ENCODE measurements around the gene UBL5. TPM values are rescaled to one million over a fixed set of nuclear protein-coding genes. Genes with fewer than 3 reads are reported as not detected.
"Not testable (repeated sequence)": the region's sequence is repeated elsewhere in the genome, so short reads cannot be mapped to it uniquely, and the experiment has no call there.

UBL5 gene
- total RNA-seq, 1 experiment from 2014 or later: 345 TPM

GRCh38 chr19:9785367-9786331 lies 42.1 kb upstream of the UBL5 start:
- DNase-seq: peak; percentile 98
- no peaks in the 10 kb centered on the region for H3K9me3 Mint-ChIP-seq (ENCODE audit: unreplicated experiment)
- peaks cover 22% of the 10 kb centered on the region for H3K4me1 Mint-ChIP-seq (ENCODE audit: low read depth, unreplicated experiment)
- no peak for TF ChIP-seq CTCF (IDR thresholded peaks at IDR 0.05; ENCODE audit: insufficient read depth in 1 of 2, low read depth in 1 of 2, low read length in 1 of 2, severe bottlenecking in 1 of 2, unreplicated experiment in 1 of 2)
- peak overlapping the region; percentile 100 for H3K27ac Mint-ChIP-seq (ENCODE audit: unreplicated experiment)
- H3K4me3 Mint-ChIP-seq (ENCODE audit: unreplicated experiment): peak overlapping the region; percentile 90
- no peaks in the 10 kb centered on the region for H3K27me3 Mint-ChIP-seq (ENCODE audit: insufficient read depth, unreplicated experiment)
- no peaks in the 10 kb centered on the region for H3K9me3 ChIP-seq
- H3K27me3 ChIP-seq (replicated peaks; ENCODE audit: control insufficient read depth, insufficient read depth, low read length): no peaks in the 10 kb centered on the region
- H3K4me3 ChIP-seq (ENCODE audit: low read depth, low read length): peak overlapping the region; percentile 49
- H3K4me1 ChIP-seq: peaks cover 24% of the 10 kb centered on the region
- intact Hi-C loops (cut with micrococcal nuclease; ENCODE audit: unreplicated experiment): loop anchor here (1.0 to 2.0 kb wide), 3 partner anchors 17 to 111 kb away; partner anchors contain the start of genes FBXL12, ZNF562 and ZNF846
- H3K36me3 ChIP-seq (ENCODE audit: control insufficient read depth, insufficient read depth, low read length): no peaks in the 10 kb centered on the region; the same call in 1 of the 2 replicates
- ChIA-PET CTCF (no interaction called here), POLR2A (no interaction called here)
- BruUV-seq (replicated peaks): TSS peak; percentile 68
- peaks cover 23% of the 10 kb centered on the region for H3K36me3 Mint-ChIP-seq (ENCODE audit: insufficient read depth, unreplicated experiment)

- Mint-ChIP-seq H3K27ac (ENCODE audit: unreplicated experiment) (peak overlapping the region; percentile 100), H3K27me3 (ENCODE audit: insufficient read depth, unreplicated experiment) (no peaks in the 10 kb centered on the region), H3K4me3 (ENCODE audit: unreplicated experiment) (peak overlapping the region; percentile 90), H3K9me3 (ENCODE audit: unreplicated experiment) (no peaks in the 10 kb centered on the region), H3K36me3 (ENCODE audit: insufficient read depth, unreplicated experiment) (peaks cover 23% of the 10 kb centered on the region), H3K4me1 (ENCODE audit: low read depth, unreplicated experiment) (peaks cover 22% of the 10 kb centered on the region)
- H3K4me1 ChIP-seq: peaks cover 24% of the 10 kb centered on the region
- POLR2A ChIA-PET: no interaction called here
- no peak for TF ChIP-seq CTCF (IDR thresholded peaks at IDR 0.05; ENCODE audit: insufficient read depth in 1 of 2, low read depth in 1 of 2, low read length in 1 of 2, severe bottlenecking in 1 of 2, unreplicated experiment in 1 of 2)
- intact Hi-C loops (cut with micrococcal nuclease; ENCODE audit: unreplicated experiment): no loop called here
- no TSS peak for BruUV-seq (replicated peaks)
- CTCF ChIA-PET: no interaction called here
- H3K36me3 ChIP-seq (ENCODE audit: control insufficient read depth, insufficient read depth, low read length): no peaks in the 10 kb centered on the region; the same call in 1 of the 2 replicates
- H3K9me3 ChIP-seq: no peaks in the 10 kb centered on the region
- no peak for DNase-seq
- H3K4me3 ChIP-seq (ENCODE audit: low read depth, low read length): peak overlapping the region; percentile 49
- no peaks in the 10 kb centered on the region for H3K27me3 ChIP-seq (replicated peaks; ENCODE audit: control insufficient read depth, insufficient read depth, low read length)
Observed at GRCh38 chr19:9786342-9786741, 41.4 kb upstream of the UBL5 start.

GRCh38 chr19:9786819-9787218 lies 40.9 kb upstream of the UBL5 start:
- TF ChIP-seq CTCF (IDR thresholded peaks at IDR 0.05; ENCODE audit: insufficient read depth in 1 of 2, low read depth in 1 of 2, low read length in 1 of 2, severe bottlenecking in 1 of 2, unreplicated experiment in 1 of 2): no peak
- ChIA-PET POLR2A (no interaction called here), CTCF (no interaction called here)
- peak overlapping the region; percentile 100 for H3K27ac Mint-ChIP-seq (ENCODE audit: unreplicated experiment)
- Histone ChIP-seq H3K9me3 (no peaks in the 10 kb centered on the region), H3K4me3 (ENCODE audit: low read depth, low read length) (no peak overlapping the region), H3K27me3 (replicated peaks; ENCODE audit: control insufficient read depth, insufficient read depth, low read length) (no peaks in the 10 kb centered on the region), H3K36me3 (ENCODE audit: control insufficient read depth, insufficient read depth, low read length) (no peaks in the 10 kb centered on the region; the same call in 1 of the 2 replicates), H3K4me1 (peaks cover 24% of the 10 kb centered on the region)
- no peaks in the 10 kb centered on the region for H3K27me3 Mint-ChIP-seq (ENCODE audit: insufficient read depth, unreplicated experiment)
- intact Hi-C loops (cut with micrococcal nuclease; ENCODE audit: unreplicated experiment): no loop called here
- peaks cover 22% of the 10 kb centered on the region for H3K4me1 Mint-ChIP-seq (ENCODE audit: low read depth, unreplicated experiment)
- peaks cover 23% of the 10 kb centered on the region for H3K36me3 Mint-ChIP-seq (ENCODE audit: insufficient read depth, unreplicated experiment)
- peak overlapping the region; percentile 90 for H3K4me3 Mint-ChIP-seq (ENCODE audit: unreplicated experiment)
- H3K9me3 Mint-ChIP-seq (ENCODE audit: unreplicated experiment): no peaks in the 10 kb centered on the region
- BruUV-seq (replicated peaks): no TSS peak
- DNase-seq: no peak

- H3K9me3 ChIP-seq; H3K36me3 ChIP-seq (ENCODE audit: control insufficient read depth, insufficient read depth, low read length); intact Hi-C loops (cut with micrococcal nuclease; ENCODE audit: unreplicated experiment); H3K27me3 ChIP-seq (replicated peaks; ENCODE audit: control insufficient read depth, insufficient read depth, low read length); DNase-seq; H3K27me3 Mint-ChIP-seq (ENCODE audit: insufficient read depth, unreplicated experiment); H3K4me3 Mint-ChIP-seq (ENCODE audit: unreplicated experiment); POLR2A ChIA-PET; H3K27ac Mint-ChIP-seq (ENCODE audit: unreplicated experiment); CTCF ChIA-PET; BruUV-seq (replicated peaks); H3K4me3 ChIP-seq (ENCODE audit: low read depth, low read length); H3K9me3 Mint-ChIP-seq (ENCODE audit: unreplicated experiment): not testable (repeated sequence)
- peaks cover 19% of the 10 kb centered on the region for H3K4me1 ChIP-seq
- H3K36me3 Mint-ChIP-seq (ENCODE audit: insufficient read depth, unreplicated experiment): peaks cover 28% of the 10 kb centered on the region
- peaks cover 22% of the 10 kb centered on the region for H3K4me1 Mint-ChIP-seq (ENCODE audit: low read depth, unreplicated experiment)
Observed at GRCh38 chr19:9788604-9789003, 39.1 kb upstream of the UBL5 start.

Measured in Caco-2 (cell line).